Prostate gland (tissue), 2 donors: ENCODE data around the gene TMEM14B. TPM values are rescaled to one million over a fixed set of nuclear protein-coding genes. Genes with fewer than 3 reads are reported as not detected.

Source experiments
- DNase-seq: peaks from one replicate; pipeline ENCODE4 v3.0.0-alpha.2; 2019; ENCODE audit warnings: low spot score
- H3K27ac ChIP-seq, 2 donors: fragments of 200-600 bp; sonication (generic); 2 replicates each; pipeline ENCODE4 v1.5.1; 2017 to 2019
- H3K27me3 ChIP-seq: fragments of 200-600 bp; sonication (generic); replicated peaks from 2 replicates; pipeline ENCODE4 v1.5.1; 2019; ENCODE audit not compliant: insufficient read depth
- H3K36me3 ChIP-seq, 2 donors: fragments of 200-600 bp; sonication (generic); 1 replicate in 1 of 2; 2 replicates in 1 of 2; pipeline versions ENCODE4 v1.5.1 to v1.8.1; 2017 to 2019
- H3K4me1 ChIP-seq: fragments of 200-600 bp; sonication (generic); replicated peaks from 2 replicates; pipeline ENCODE4 v1.5.1; 2019
- H3K4me3 ChIP-seq, 2 donors: fragments of 200-600 bp; sonication (generic); 2 replicates each; pipeline ENCODE4 v1.5.1; 2017 to 2019
- H3K9me3 ChIP-seq: fragments of 200-600 bp; sonication (generic); 2 replicates; pipeline ENCODE4 v1.5.1; 2017
- CTCF ChIP-seq, 4 experiments: fragments of 200-600 bp in 2 of 4; fragments of 450-650 bp in 2 of 4; sonication (generic) in 2 of 4; IDR thresholded peaks; 1 replicate in 3 of 4; 2 replicates in 1 of 4; pipeline ENCODE4 v1.5.1; 2016 to 2019; ENCODE audit warnings: antibody characterized with exemption in 4 of 4, mild to moderate bottlenecking in 2 of 4, moderate library complexity in 2 of 4
- POLR2A ChIP-seq: fragments of 450-650 bp; IDR thresholded peaks from one replicate; pipeline ENCODE4 v1.6.1; 2016; ENCODE audit warnings: antibody characterized with exemption, mild to moderate bottlenecking
- POLR2AphosphoS5 ChIP-seq: sonication (generic); formaldehyde crosslinking; IDR thresholded peaks from one replicate; pipeline ENCODE4 v1.6.1; 2017; ENCODE audit warnings: antibody characterized with exemption
- WGBS: methylation state at CpG from one replicate; pipeline ENCODE4 v1.1.5; 2018; 5-methylcytosine and 5-hydroxymethylcytosine counted together
- intact Hi-C: fragments of 100-400 bp; cut with DNase I; formaldehyde crosslinking; loops from one replicate; pipeline ENCODE4 v1.14.2; 2022
- small RNA-seq, 2 donors: library from RNA; depleted of rRNA; stranded (forward); fragments of <200 nt; gene quantifications; one replicate each; pipeline ENCODE3, GENCODE V24; 2016
- total RNA-seq, 2 donors: library from RNA; depleted of rRNA; stranded (reverse); fragments of >200 nt; gene quantifications; one replicate each; pipeline ENCODE4 v1.1.0, GENCODE V29; 2016

The TMEM14B gene
- total RNA-seq, 2 donors from 2014 or later = 81.1 to 165 TPM

DNA sequence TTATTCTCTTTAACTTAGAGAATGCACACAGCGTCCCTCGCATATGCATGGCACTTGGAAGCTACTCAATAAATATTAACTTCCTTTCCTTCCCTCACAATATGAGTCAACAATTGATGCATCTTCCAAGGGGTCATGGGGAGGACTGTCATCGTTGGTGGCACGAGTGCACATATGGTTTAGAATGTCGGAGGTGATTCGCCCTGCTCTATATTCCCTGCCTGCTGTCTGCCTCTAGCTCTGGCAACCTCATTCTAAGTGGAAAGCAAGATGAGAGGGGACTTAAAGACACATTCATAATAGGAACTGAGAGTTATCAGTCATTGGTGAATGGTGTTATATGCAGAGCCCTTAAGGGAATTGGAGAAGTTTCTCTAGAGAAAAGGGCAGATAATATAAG lies 46.1 kb downstream of the TMEM14B start:
- WGBS = 93% methylated on average over 6 of the region's 6 CpGs
- DNase-seq = no peak
- no peaks in the 10 kb centered on the region for H3K9me3 ChIP-seq
- no peaks in the 10 kb centered on the region for H3K36me3 ChIP-seq
- intact Hi-C loops = no loop called here
- TF ChIP-seq POLR2A = no peak
- TF ChIP-seq POLR2AphosphoS5 = no peak
- no peak for TF ChIP-seq CTCF (IDR thresholded peaks at IDR 0.05)
- no peaks in the 10 kb centered on the region for H3K27me3 ChIP-seq
- H3K27ac ChIP-seq = no peak overlapping the region
- no peak overlapping the region for H3K4me3 ChIP-seq
- H3K4me1 ChIP-seq = no peaks in the 10 kb centered on the region

DNA sequence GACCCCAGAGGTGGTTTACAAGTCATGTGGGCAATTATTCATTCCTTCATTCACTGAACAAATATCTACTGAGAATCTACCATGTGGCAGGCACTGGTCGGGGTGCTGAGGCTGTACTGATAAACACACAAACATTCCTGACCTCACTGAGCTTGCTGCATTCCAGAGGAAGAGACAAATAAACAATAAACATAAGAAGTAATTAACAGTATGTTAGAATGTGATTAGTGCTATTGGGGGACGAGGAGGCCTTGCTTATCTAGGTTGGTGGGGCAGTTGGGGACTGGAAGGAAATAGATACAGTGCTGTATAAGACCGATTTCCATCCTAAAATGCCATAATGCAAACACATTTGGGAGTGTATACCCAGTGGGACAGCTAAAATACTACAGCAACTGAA lies 46.6 kb downstream of the TMEM14B start:
- Histone ChIP-seq H3K9me3 (no peaks in the 10 kb centered on the region), H3K4me1 (no peaks in the 10 kb centered on the region), H3K27ac (no peak overlapping the region), H3K36me3 (no peaks in the 10 kb centered on the region), H3K27me3 (no peaks in the 10 kb centered on the region), H3K4me3 (no peak overlapping the region)
- intact Hi-C loops = no loop called here
- DNase-seq = no peak
- WGBS = 76% methylated on average over 3 of the region's 3 CpGs
- TF ChIP-seq CTCF (IDR thresholded peaks at IDR 0.05) (no peak), POLR2AphosphoS5 (no peak), POLR2A (no peak)

DNA sequence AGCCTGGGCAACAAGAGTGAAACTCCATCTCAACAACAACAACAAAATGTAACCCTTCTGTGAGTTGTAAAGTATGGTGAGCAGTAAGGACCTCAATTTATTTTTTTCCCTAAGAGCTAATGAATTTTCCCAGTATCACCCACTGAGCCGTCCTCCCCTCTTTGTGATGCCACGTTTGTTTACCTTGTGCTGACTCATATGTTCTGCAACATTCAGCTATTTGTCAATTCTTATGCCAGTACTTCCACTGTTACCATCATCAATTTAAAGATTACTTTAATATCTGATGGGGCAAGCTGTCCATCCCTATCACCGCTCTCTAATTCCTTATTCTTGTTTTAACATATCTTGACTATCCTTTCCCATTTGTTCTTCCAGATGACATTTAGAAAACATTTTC lies 53.2 kb downstream of the TMEM14B start:
- WGBS = 65% methylated on average over 3 of the region's 3 CpGs
- DNase-seq = no peak
- Histone ChIP-seq H3K4me3 (no peak overlapping the region), H3K27me3 (no peaks in the 10 kb centered on the region), H3K4me1 (no peaks in the 10 kb centered on the region), H3K36me3 (no peaks in the 10 kb centered on the region), H3K27ac (no peak overlapping the region), H3K9me3 (no peaks in the 10 kb centered on the region)
- intact Hi-C loops = loop anchor here (2.0 to 10.0 kb wide), 2 partner anchors 288 to 326 kb away; no protein-coding TSS in a partner anchor
- TF ChIP-seq POLR2A (no peak), CTCF (IDR thresholded peaks at IDR 0.05) (no peak), POLR2AphosphoS5 (no peak)

DNA sequence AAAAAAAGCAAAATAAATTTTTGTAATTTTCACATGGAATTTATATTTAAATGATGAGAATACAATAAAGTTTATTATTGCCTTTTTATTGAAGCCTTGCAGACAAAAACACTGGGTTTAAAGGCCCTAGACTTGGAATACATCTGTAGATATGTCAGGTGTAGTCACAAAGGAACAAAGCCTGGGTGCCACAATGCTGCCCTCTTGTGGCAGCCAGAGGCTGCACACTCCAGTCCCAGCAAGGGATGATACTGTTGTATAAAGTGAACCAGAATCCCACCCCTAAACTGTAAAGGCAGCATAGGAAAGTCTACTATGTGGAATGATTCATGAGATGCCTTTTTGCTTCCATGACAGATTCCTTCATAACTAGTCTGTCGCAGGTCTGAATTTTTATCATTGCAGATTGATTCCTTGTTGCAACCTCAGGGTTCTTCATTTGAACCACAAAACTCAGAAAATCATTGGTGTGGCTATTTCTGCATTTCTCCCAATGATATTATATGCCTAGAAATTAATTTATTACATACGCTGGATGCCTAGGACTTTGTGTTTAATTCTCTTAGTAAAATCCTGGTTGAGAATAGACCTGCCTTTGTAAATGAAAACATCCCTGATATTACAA lies 53.7 kb downstream of the TMEM14B start:
- no peaks in the 10 kb centered on the region for H3K36me3 ChIP-seq
- peak; percentile 13 for TF ChIP-seq POLR2AphosphoS5
- TF ChIP-seq POLR2A = no peak
- peak; percentile 86 to 95 (median 89) for TF ChIP-seq CTCF (IDR thresholded peaks at IDR 0.05)
- no peaks in the 10 kb centered on the region for H3K4me1 ChIP-seq
- H3K4me3 ChIP-seq = no peak overlapping the region
- 44% methylated on average over 2 of the region's 2 CpGs for WGBS
- peak; percentile 48 for DNase-seq
- H3K27me3 ChIP-seq = no peaks in the 10 kb centered on the region
- H3K9me3 ChIP-seq = no peaks in the 10 kb centered on the region
- intact Hi-C loops = loop anchor here (2.0 to 10.0 kb wide), 2 partner anchors 289 to 327 kb away; no protein-coding TSS in a partner anchor
- no peak overlapping the region for H3K27ac ChIP-seq

Small RNA genes within 50 kb of the gene (small RNA-seq; reads per million reads assigned to genes)
- gene RNA5SP203 = 0 to 0.10 reads per million in 2 donors

Other genes starting within 250 kb of the TMEM14B start
- gene GCNT2, start 226.5 kb upstream of the TMEM14B start, total RNA-seq = 10 to 100 TPM; 22.9 to 58.2 TPM
- gene C6orf52, start 53.2 kb upstream of the TMEM14B start, total RNA-seq = 1 to 10 TPM in 1 of 2 donors, not detected in 1; 3.3 TPM
- gene PAK1IP1, start 52.8 kb upstream of the TMEM14B start, total RNA-seq = 10 to 100 TPM; 12.2 to 36.7 TPM
- 100 to 1,000 TPM in 1 of 2 donors, 10 to 100 TPM in 1; 99.7 to 208 TPM for gene TMEM14C, start 24.7 kb upstream of the TMEM14B start, total RNA-seq
- 1 to 10 TPM in 1 of 2 donors, under 1 TPM in 1; 0.09 to 1.8 TPM for gene MAK, start 90.7 kb downstream of the TMEM14B start, total RNA-seq
- gene GCM2, start 134.2 kb downstream of the TMEM14B start, total RNA-seq = not detected
- gene SYCP2L, start 139.2 kb downstream of the TMEM14B start, total RNA-seq = 1 to 10 TPM in 1 of 2 donors, under 1 TPM in 1; 0.46 to 3.7 TPM